NCI-H2196 treated with DMSO at 0.1 percent for 48 hours (cell line): ENCODE data around the gene CHST11.

Experiments
- DNase-seq: peaks from one replicate; lab custom pipeline; 2025; ENCODE audit not compliant: unreplicated experiment; lab: John Stamatoyannopoulos, UW

The CHST11 gene

DNA sequence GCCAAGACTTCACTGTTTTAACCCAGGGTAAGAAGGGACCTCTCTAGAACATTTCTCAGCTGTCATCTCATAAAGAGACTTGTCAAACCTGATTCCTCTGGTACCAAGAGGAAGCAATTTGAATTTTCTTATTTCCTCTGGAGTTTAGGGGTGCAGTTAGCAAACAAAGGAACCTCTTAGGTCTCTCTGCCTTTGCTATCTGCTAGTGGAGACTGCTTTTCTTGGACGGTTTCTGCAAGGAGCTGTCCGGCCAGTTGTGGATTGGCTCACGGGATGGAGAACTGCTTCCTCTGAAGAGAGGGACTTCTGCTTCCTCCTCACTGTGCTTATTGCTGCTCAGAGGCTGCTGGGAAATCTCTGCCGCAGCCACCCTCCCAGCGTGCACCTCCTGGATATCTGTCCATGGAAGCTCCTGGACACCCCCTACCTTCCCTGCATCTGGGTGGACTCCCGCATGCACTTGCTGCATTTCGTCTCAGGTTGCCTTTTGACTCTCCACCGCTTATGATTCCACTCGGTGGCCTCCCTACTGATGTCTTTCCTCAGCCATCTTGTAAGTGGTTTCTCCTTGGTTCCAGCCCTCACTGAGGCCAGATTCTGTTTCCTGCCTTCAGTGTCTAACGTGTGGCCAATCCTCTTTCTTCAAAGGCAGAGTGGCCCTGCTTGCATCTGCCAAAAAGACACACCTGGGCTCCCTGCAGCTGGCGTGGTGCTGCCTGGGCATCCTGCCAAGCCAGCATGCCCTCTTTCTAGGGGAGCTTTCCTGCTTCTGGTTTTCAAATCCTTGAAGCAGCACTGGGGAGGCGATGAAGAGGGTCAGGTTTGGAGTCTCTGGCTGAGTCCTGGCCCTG is 187.3 kb downstream of the CHST11 start:
- peak; percentile 76 for DNase-seq

DNA sequence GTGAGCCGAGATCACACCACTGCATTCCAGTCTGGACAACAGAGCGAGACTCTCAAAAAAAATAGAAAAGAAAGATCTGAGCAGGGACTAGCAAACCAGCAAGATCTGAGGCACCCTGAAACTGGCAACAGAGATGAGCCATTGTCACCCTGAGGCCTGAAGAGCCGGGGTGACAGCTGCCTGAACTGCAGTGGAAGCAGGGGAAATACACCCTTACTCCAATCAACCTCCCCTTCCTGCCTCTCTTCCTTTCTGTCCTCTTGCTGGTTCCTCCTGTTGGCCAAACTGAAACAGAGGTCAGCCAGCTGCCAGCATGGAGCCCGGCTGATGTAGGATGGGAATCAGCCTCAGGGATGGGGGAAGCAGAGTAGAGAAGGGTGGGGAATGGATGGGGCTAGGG is 192.0 kb downstream of the CHST11 start:
- no peak for DNase-seq

DNA sequence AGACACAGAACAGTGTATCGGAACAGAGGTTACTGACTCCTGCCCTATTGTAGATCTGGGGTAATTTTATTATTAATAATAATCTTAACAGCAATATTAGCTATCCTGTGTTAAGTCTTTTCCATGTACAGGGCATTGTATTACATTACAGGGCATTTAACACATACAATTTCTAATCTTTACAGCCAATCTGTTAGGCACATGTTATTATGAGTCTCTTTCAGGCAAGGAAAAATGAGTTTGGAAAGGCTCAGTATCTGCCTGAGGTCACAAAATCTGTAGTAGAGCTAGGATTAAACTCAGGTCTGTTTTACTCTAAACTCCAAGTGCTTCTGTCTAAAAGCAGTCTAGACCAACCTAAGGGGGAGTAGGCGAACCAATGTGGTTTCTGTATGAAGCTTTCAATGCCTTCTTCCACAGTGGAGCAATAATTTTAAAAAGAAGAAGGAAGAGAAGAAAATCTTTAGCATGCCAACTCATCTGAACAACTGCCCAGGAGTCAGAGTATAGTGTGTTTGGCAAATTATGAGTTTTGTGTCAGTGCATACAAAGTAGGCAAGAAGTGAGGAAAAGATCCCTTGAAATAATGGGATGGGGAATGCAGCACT is 192.6 kb downstream of the CHST11 start:
- no peak for DNase-seq

DNA sequence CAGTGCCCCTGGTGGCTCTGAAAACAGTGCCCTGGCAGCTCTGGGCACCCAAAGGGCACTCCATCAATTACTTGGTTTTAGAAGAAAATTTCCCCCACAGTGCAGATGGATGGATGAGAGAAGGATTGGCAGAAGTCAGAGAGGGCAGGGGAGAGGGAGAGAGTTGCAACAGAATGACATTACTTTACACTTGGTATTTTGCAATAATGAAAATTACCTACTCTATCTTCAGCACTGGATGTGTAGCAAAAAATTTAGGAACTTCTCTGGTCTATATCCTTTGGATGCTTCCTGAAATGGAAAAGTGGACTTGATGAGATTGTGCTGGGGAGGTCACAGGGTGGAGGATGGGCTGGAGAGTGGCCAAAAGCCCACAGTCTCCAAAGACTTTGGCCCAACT is 193.2 kb downstream of the CHST11 start:
- no peak for DNase-seq

DNA sequence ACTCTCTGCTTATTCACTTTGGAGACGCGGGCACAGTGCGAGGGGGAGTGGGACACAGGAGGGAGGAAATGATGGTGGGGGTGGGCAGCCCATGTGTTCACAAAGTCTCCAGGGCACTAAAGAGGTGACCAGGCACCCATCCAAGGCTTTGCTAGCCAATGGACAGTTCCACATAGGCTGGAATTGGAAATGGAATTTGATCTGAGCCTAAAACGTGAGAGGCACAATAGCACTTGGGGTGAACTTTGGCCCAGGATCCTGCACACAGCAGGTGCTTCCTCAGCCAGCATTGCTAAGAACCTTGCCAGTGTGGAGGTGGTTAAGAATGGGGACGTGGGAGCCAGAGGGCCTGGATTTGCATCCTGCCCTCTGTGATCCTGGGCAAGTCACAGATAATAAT is 193.8 kb downstream of the CHST11 start:
- no peak for DNase-seq

DNA sequence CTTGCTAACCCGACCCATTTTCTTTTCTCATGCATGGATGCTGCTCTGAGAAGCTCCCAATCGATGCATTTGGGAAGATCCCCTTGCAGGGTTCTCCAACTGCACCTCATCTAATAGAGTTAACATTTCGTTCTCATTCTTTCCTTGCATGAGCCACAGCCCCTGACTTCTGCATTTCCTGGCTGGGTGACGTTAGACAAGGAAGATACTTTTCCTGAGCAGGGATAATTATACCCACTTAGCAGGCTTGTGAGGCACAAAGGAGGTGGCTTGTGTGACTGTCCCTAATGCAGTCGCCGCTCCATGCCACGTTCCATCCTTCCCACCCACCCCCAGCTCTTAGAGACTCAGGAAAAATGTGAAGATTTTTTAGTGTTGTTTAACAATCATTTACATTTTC is 195.1 kb downstream of the CHST11 start:
- DNase-seq = no peak

DNA sequence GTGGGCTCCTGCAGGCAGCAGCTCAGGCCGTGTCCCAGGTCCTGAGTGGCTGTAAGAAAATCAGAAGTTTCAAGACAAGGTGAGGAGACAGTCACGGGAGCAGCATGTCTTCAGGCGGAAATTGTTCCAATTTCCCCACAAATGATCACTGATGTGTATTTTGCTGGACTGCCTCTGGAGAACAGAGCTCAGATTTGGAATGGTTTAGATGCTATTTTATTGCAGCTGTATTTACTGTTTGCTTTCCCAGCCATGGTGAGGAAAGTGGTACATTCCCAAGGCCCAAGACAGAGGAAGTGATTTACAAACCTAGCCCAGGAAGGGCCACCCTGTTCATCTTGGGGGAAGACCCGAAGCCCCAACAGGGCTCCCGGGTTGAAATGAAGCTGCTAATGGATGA is 195.6 kb downstream of the CHST11 start:
- DNase-seq = no peak

DNA sequence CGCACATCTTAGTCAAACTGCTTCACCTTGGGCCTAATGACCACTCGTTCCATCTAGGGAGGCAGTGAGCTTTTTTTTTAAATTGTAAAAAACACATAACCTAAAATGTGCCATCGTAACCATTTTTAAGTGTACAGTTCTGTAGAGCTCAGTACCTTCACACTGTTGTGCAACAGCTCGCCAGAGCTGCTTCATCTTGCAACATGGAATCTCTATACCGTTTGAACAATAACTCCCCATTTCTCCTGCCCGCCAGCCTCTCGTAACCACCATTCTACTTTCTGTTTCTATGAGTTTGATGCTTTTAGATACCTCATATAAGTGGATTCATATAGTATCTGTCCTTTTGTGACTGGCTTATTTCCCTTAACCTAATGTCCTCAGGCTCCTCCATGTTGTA is 196.2 kb downstream of the CHST11 start:
- no peak for DNase-seq

DNA sequence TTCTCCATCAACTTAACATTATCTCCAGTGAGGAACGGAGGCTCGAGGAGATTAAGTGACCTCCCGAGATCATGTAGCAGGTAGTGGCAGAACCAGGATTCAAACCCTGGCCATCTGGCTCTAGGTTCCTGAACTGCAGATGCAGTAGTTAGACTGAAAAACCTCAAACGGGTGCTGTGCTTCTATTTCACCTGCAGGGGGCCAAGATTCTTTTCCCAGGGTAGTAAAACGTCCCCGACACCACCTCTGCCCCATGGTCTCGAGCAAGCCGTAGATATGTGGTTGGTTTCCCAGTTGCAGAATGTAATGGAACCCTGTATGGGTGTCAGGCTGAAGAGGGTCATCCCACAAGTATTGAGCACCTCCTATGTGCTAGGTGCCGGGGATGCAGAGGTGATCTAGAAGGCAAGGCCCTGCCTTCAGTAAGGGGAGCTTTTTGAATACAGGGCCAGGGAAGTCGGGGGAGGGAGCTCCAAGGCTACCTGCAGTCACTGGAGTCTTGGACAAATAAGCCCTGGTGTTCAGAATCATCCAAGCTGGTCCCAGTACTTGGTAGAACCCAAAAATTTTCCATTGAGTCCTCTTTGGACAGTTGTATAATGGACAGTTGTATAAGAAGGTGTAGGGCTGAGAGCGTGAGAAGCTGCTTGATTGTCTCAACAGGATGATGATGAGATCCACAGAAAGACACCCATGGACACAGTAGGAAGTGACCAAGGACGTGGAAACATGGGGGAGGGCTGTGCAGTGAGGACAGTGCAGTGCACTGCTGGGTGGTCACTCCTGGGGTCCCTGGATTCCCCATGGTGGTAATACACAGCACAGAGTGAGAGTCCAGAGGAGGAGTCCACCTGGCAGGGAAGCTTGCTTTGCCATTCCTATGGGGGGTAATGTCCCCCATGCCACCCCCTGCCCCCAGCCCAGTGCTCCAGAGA is 197.2 kb downstream of the CHST11 start:
- no peak for DNase-seq

DNA sequence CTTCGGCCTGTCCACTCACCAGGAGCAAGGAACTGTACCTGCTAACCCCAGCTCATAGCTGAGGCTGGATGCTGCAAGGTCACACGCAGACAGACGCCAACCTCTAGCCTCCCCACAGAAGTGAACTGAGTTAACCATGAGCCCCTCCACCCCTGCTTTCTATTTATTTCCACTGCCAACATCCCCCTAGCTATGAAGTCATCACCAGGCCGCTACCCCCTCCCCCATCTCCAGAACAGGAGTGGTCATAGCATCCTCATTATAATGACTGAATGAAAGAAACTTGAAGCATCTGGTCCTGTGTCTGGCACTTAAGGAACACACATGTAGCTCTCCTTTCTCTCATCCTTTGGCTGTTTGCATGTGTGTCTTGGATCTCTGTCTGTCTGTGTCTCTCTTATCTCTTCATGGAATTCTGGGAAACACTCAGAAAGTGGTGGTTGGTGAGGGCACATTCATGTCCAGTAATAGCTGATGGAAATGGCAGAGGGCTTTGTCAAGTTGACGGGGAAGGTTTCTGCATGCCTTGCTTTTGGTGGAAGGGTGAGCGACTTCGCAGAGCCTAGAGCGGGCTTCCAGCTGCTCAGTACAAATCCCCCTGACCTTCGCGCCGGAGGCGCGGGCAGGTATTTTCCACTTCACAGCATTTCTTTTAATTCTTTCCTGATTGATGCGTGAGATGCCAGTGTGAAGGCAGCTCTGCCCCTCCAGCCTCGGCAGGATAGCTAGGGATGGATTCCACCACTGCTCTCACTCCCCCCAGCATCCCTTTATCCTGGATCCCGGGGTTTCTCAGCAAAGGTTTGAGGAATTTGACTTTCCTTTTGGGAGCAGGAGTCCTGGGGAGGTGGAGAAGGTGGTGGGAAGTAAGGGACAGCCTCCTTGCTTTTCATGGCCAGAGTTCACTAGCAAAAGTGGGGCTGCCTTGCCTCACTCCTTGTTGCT is 198.2 kb downstream of the CHST11 start:
- DNase-seq = no peak

DNA sequence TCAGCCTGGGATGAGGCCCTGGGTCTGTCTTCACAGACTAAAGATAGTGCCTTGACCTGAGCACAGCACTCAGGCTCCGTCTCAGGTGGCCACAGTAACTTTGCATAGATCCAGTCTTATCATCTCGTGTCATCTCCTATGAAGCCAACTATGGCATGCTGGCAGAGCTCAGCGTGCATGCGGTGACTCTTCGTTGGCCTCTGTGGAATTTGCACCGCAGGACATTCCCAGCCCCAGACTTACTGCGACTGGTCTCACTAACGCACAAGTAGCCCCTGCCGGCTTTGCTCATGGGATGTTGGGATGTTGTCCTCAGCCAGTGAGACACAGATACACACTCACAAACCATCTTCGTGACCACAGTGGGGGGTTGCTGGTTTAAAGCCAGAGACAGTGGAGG is 199.6 kb downstream of the CHST11 start:
- DNase-seq = no peak

DNA sequence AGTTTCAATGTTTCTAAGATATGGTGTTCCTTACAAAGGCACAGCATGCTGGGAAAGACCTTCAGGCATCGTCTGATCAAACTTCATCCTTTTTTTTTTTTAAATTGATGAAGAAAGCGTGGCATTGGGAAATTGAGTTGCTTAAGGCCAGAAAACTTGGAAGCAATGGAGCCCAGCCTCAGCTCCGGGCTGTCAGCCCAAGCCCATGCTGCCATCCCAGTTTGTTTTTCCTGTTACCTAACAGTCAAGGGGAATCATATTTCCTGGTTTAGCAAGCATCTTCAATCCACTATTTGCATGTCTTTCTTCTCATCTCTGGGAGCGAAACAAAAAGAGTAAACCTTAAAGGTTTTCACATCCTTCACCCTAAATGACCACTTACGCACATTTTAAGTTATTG is 200.2 kb downstream of the CHST11 start:
- DNase-seq = no peak

DNA sequence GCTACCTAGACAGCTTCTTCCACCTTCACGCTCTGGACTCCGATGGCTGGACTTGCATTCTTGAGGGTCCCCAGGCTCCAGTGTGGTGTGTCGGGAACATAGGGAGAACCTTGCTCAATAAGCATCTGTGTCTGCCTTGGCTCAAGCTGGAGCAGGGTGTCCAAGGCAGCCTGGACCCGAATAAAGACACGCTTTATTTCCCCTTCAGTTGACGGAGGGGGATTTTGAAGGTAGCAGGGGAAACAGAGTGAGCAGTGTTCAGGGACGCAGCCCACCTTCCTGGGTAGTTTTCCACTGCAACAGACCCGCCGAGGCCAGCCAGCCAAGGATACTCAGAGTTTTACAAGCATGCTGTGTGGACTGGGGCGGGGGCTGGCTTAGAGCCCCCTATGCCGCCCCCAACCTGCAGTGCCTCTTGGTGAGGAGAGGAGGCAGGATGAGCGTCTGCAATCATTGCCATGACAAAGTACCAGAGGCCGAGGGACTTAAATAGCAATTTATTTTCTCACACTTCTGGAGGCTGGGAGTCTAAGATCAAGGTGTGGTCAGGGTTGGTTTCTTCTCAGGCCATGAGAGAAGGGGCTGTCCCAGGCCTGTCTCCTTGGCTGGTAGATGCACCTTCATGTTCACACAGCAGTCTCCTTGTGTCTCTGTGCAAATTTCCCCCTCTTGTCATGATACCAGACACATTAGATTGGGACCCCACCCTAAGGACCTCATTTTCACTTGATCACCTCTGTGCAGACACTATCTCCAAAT is 201.2 kb downstream of the CHST11 start:
- no peak for DNase-seq

DNA sequence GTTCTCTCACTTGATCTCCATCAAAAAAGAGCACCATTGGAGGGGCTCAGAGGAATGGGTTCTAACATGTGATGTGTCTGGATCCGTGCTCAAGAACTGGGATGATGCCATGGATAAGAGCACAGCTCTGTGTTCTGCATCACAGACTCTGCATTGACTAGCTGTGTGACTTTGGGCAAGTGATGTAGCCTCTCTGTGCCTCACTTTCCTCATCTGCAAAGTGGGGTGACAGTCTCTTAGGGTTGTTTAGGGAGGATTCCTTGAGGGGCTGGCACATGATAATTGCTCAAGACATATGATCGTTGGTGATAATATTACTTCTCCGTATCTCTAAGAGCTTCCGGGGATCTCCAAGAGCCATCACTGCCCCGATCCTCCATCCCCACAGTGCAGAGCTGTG is 202.3 kb downstream of the CHST11 start:
- DNase-seq = no peak

DNA sequence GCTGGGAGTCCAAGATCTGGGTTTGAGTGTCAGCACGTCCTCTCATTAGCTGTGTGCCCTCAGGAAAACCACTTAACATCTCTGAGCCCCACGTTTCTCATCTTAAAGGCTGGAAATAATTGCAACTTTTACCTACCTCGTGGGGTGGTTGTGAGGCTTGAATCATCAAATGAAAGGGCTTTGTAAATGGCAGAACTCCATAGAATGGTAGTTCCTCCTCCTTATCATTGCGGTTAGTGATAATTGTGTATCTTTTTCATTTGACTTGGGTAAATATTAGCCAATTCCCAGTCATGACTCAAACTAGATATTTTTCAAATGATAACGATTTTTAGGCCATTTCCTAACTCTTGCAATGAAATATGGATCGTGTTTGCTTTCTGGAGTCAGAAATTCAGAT is 205.5 kb downstream of the CHST11 start:
- DNase-seq = no peak

DNA sequence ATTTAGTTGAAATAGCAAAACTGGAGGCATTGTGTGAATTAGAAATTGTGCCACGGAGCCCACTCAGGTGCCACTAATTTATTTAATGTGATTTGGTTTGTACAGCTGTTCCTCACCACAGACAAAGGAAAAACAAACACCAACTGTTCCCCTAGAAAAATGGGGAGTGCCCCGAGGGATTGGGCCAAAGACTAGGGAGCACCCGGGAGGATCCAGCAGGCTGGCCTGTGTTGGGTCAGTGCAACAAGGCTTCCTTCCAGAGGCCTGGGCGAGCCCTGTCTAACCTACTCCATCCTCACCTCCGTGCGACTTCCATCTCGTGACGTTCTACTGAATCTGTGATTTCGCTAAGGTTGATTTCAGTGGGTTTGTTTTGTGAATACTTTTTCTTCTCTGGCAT is 206.2 kb downstream of the CHST11 start:
- DNase-seq = no peak

DNA sequence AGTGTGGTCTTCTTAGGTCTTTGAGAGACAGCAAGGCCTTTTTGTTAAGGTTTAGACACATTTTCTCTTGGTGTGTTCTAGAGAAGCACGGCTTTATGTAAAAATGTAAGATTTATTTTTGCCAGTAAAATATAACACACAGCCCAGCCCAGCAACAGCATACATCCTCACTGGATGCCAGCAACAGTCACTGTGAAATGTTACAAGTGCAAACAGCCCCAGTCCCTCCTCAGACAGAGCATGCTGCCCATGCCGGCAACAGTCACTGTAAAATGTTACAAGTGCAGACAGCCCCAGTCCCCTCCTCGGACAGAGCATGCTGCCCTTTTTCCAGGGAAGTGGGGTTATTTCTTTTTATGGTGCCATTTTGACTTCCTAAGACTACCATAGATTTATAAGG is 207.6 kb downstream of the CHST11 start:
- DNase-seq = no peak

DNA sequence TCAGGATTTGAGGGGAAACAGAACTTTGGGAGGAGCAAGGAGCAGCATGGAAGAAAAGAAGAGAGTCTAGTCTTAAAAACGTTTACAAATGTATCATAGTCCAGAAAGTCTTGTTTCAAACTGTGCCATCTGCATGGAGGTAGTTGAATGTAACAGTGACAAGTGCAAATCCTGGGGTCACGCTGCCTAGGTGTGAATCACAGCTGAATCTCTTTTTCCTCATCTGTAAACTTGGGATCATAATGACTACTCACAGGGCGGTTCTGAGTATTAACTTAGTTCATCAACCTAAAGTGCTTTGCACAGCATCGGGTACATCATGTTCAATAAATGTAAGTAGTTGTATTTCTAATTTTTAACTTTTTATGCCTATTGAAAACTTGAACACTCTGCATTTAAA is 208.5 kb downstream of the CHST11 start:
- DNase-seq = no peak

DNA sequence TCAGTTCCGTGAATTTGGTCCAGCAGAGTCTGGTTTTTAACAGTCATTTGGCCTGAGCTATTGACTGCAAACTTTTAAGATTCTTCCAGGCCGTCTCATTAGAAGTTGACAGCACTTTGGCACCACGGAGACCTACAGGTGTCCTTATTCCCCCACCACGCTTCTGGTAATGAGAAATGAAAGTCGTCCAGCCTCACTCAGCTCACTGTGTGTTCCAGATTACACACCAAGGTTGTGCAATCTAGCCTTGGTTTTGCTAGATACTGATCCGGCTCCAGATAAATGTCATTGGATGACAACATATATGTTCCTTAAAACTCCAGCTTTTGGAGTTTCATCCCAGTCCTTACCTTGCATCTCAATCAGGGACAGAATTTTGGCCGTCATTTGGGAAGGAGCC is 210.4 kb downstream of the CHST11 start:
- no peak for DNase-seq

DNA sequence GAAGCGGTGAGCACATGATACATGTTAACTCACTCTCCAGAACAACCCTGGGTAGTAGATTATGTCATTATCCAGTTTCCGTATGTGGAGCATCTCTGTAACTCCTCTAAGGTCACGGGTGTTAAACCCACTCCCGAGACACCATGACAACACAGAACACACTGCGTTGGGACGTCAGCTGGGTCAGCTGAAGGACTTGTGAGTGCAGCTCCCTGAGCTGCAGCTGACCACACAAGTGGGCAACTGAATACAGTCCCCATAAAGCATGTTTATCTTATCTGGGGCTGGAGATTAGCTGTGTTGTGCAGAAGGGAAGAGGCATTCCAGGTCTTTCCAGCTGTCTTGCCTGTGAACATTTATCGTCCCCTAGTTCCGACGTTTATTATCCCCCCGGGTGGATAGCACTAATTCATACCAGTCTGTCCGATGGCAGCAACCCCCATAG is 211.5 kb downstream of the CHST11 start:
- DNase-seq = no peak
